H1 (cell line): ENCODE results near the gene BRCA1. TPM values are rescaled to one million over a fixed set of nuclear protein-coding genes. Genes with fewer than 3 reads are reported as not detected.
A peak's percentile ranks its signal among the peaks of the same experiment; 100 is the strongest.

Experiments
- CTCF ChIA-PET: fragments of 300-600 bp; sonication (Branson Sonifier 250); formaldehyde crosslinking; loops from one replicate; lab custom pipeline; 2021; ENCODE audit not compliant: partially characterized antibody; lab: Charles Lee
- POLR2A ChIA-PET: fragments of 300-600 bp; sonication (Branson Sonifier 250); formaldehyde crosslinking; loops from one replicate; lab custom pipeline; 2021; ENCODE audit warnings: inconsistent platforms; ENCODE audit not compliant: partially characterized antibody; lab: Charles Lee
- DNase-seq, 2 experiments: peaks; one replicate each; pipeline versions ENCODE4 v3.0.0 to v3.0.0-alpha.2; 2010 to 2022; ENCODE audit warnings: low spot score in 2 of 2, low read depth in 1 of 2, mixed read lengths in 1 of 2
- FAIRE-seq: peaks from 2 replicates; lab custom pipeline; 2011; peaks lifted over from hg19 to GRCh38; lab: Jason Lieb, UNC
- H2AFZ ChIP-seq: 2 replicates; pipeline ENCODE4 v1.8.1; 2012; ENCODE audit warnings: low read length, inconsistent platforms
- H2AK5ac ChIP-seq: 2 replicates; pipeline ENCODE4 v1.6.1; 2013; ENCODE audit warnings: low read depth, low read length
- H2BK120ac ChIP-seq: replicated peaks from 2 replicates; pipeline ENCODE3; 2013; ENCODE audit warnings: low read depth, low read length, inconsistent platforms
- H2BK12ac ChIP-seq: 2 replicates; pipeline ENCODE4 v1.6.1; 2013; ENCODE audit warnings: low read depth, low read length
- H2BK15ac ChIP-seq: 2 replicates; pipeline ENCODE4 v1.6.1; 2013; ENCODE audit warnings: low read length
- H2BK20ac ChIP-seq: 2 replicates; pipeline ENCODE4 v1.6.1; 2013; ENCODE audit warnings: low read length
- H2BK5ac ChIP-seq: 2 replicates; pipeline ENCODE4 v1.6.1; 2013; ENCODE audit warnings: low read depth, low read length
- H3K14ac ChIP-seq: 2 replicates; pipeline ENCODE4 v1.6.1; 2013; ENCODE audit warnings: inconsistent platforms; ENCODE audit not compliant: insufficient read length
- H3K18ac ChIP-seq: 2 replicates; pipeline ENCODE4 v1.6.1; 2013; ENCODE audit warnings: low read length; ENCODE audit errors: extremely low read depth
- H3K23ac ChIP-seq: 2 replicates; pipeline ENCODE4 v1.6.1; 2013; ENCODE audit warnings: inconsistent platforms; ENCODE audit not compliant: insufficient read length
- H3K23me2 ChIP-seq: 2 replicates; pipeline ENCODE4 v1.6.1; 2013; ENCODE audit warnings: low read depth, low read length
- H3K27ac ChIP-seq: 2 replicates; pipeline ENCODE4 v1.6.1; 2011; ENCODE audit warnings: low read depth, low read length, inconsistent platforms
- H3K27me3 ChIP-seq, 4 experiments: replicated peaks in 1 of 4; 1 replicate in 1 of 4; 2 replicates in 3 of 4; pipeline versions ENCODE4 v1.6.1 to v1.8.1; 2011 to 2013; ENCODE audit warnings: low read length in 3 of 4, mild to moderate bottlenecking in 3 of 4, inconsistent platforms in 2 of 4, mixed read lengths in 2 of 4, moderate library complexity in 1 of 4; ENCODE audit not compliant: control insufficient read depth in 3 of 4, insufficient read depth in 3 of 4; ENCODE audit errors: extremely low read depth in 1 of 4
- H3K36me3 ChIP-seq, 4 experiments: 2 replicates each; pipeline versions ENCODE4 v1.6.1 to v1.8.1; 2011 to 2013; ENCODE audit warnings: mild to moderate bottlenecking in 4 of 4, low read length in 3 of 4, moderate library complexity in 2 of 4, control low read depth in 1 of 4, inconsistent platforms in 1 of 4; ENCODE audit not compliant: insufficient read depth in 4 of 4, control insufficient read depth in 2 of 4
- H3K4ac ChIP-seq: replicated peaks from 2 replicates; pipeline ENCODE3; 2013; ENCODE audit warnings: low read length, low read depth, mixed read lengths, inconsistent platforms; ENCODE audit not compliant: insufficient read length
- H3K4me1 ChIP-seq, 4 experiments: replicated peaks in 1 of 4; 1 replicate in 1 of 4; 2 replicates in 3 of 4; pipeline versions ENCODE4 v1.6.1 to v1.8.1; 2011 to 2013; ENCODE audit warnings: low read length in 3 of 4, inconsistent platforms in 2 of 4, mixed read lengths in 1 of 4; ENCODE audit not compliant: insufficient read depth in 4 of 4, control insufficient read depth in 3 of 4
- H3K4me2 ChIP-seq, 2 experiments: 2 replicates each; pipeline versions ENCODE4 v1.6.1 to v1.8.1; 2011 to 2013; ENCODE audit warnings: low read depth in 2 of 2, low read length in 2 of 2, control low read depth in 1 of 2, inconsistent platforms in 1 of 2, mild to moderate bottlenecking in 1 of 2; ENCODE audit not compliant: insufficient read depth in 1 of 2
- H3K4me3 ChIP-seq, 4 experiments: fragments of 200-600, 300-600 bp in 1 of 4; sonication (generic), shearing (Covaris generic), sonication (Bioruptor Twin) in 1 of 4; 2 replicates each; pipeline versions ENCODE4 v1.5.1 to v1.8.1; 2011 to 2016; ENCODE audit warnings: low read length in 4 of 4, low read depth in 3 of 4, control low read depth in 2 of 4, inconsistent platforms in 2 of 4, mild to moderate bottlenecking in 2 of 4, mixed read lengths in 1 of 4, moderate library complexity in 1 of 4; ENCODE audit not compliant: insufficient read depth in 2 of 4; ENCODE audit errors: extremely low read depth in 1 of 4
- H3K56ac ChIP-seq: replicated peaks from 2 replicates; pipeline ENCODE3; 2013; ENCODE audit warnings: low read depth, mild to moderate bottlenecking, mixed read lengths, low read length, inconsistent platforms; ENCODE audit not compliant: insufficient read length
- H3K79me1 ChIP-seq: 2 replicates; pipeline ENCODE4 v1.6.1; 2013; ENCODE audit warnings: low read depth, low read length, control low read depth
- H3K79me2 ChIP-seq, 2 experiments: 2 replicates each; pipeline versions ENCODE4 v1.6.1 to v1.8.1; 2012 to 2013; ENCODE audit warnings: low read length in 2 of 2, mild to moderate bottlenecking in 2 of 2, inconsistent platforms in 1 of 2; ENCODE audit not compliant: insufficient read depth in 2 of 2, control insufficient read depth in 1 of 2
- H3K9ac ChIP-seq, 4 experiments: replicated peaks in 1 of 4; 1 replicate in 1 of 4; 2 replicates in 3 of 4; pipeline versions ENCODE4 v1.6.1 to v1.8.1; 2011 to 2013; ENCODE audit warnings: low read depth in 3 of 4, low read length in 3 of 4, control low read depth in 2 of 4, mild to moderate bottlenecking in 2 of 4, moderate library complexity in 2 of 4, inconsistent platforms in 1 of 4; ENCODE audit errors: extremely low read depth in 1 of 4
- H3K9me3 ChIP-seq, 2 experiments: 2 replicates each; pipeline versions ENCODE4 v1.6.1 to v1.8.1; 2012 to 2013; ENCODE audit warnings: mild to moderate bottlenecking in 2 of 2, moderate library complexity in 2 of 2, control low read depth in 1 of 2, inconsistent platforms in 1 of 2, low read depth in 1 of 2, low read length in 1 of 2, mixed read lengths in 1 of 2; ENCODE audit not compliant: insufficient read depth in 2 of 2
- H4K20me1 ChIP-seq, 2 experiments: replicated peaks in 1 of 2; 2 replicates each; pipeline versions ENCODE3 to v1.8.1; 2011 to 2013; ENCODE audit warnings: inconsistent platforms in 2 of 2, low read length in 2 of 2, mild to moderate bottlenecking in 1 of 2; ENCODE audit not compliant: insufficient read depth in 2 of 2, control insufficient read depth in 1 of 2
- H4K5ac ChIP-seq: 2 replicates; pipeline ENCODE4 v1.6.1; 2013; ENCODE audit warnings: low read length, low read depth, mixed read lengths, inconsistent platforms; ENCODE audit not compliant: insufficient read length
- H4K8ac ChIP-seq: 2 replicates; pipeline ENCODE4 v1.8.0; 2013; ENCODE audit warnings: mild to moderate bottlenecking, moderate library complexity, low read length, inconsistent platforms; ENCODE audit not compliant: insufficient read depth; ENCODE audit errors: extremely low read depth
- H4K91ac ChIP-seq: replicated peaks from 2 replicates; pipeline ENCODE3; 2013; ENCODE audit warnings: low read length, mixed read lengths, inconsistent platforms; ENCODE audit not compliant: insufficient read length
- BCL11A ChIP-seq, 2 experiments: IDR thresholded peaks; one replicate each; pipeline ENCODE4 v1.6.1; 2011; ENCODE audit warnings: low read depth in 2 of 2, low read length in 2 of 2, mild to moderate bottlenecking in 2 of 2
- CBX5 ChIP-seq: fragments of 300-800, 300-1000 bp; sonication (generic); IDR thresholded peaks from 2 replicates; pipeline ENCODE4 v1.7.1; 2016; ENCODE audit warnings: antibody characterized with exemption, low read length, low read depth
- CHD1 ChIP-seq: IDR thresholded peaks from 2 replicates; pipeline ENCODE4 v1.6.1; 2012; ENCODE audit warnings: low read depth, low read length, improper control_type of control experiment
- GABPA ChIP-seq: IDR thresholded peaks from 2 replicates; pipeline ENCODE4 v1.6.1; 2011; ENCODE audit warnings: mild to moderate bottlenecking, low read length, moderate library complexity, borderline replicate concordance; ENCODE audit not compliant: insufficient read depth
- MAFK ChIP-seq: IDR thresholded peaks from 2 replicates; pipeline ENCODE4 v1.6.1; 2012; ENCODE audit warnings: low read depth, mild to moderate bottlenecking, improper control_type of control experiment, low read length
- PHF8 ChIP-seq: fragments of 200-600 bp; sonication (generic); conservative IDR thresholded peaks from 2 replicates; pipeline ENCODE4 v1.7.1; 2012; ENCODE audit warnings: low read depth, mild to moderate bottlenecking, inconsistent platforms, low read length, moderate library complexity
- RNF2 ChIP-seq: fragments of 200-900, 300-1000 bp; sonication (generic); IDR thresholded peaks from 2 replicates; pipeline ENCODE4 v1.7.1; 2016; ENCODE audit warnings: borderline replicate concordance, low read depth, mild to moderate bottlenecking, antibody characterized with exemption, low read length; ENCODE audit not compliant: poor library complexity, severe bottlenecking; ENCODE audit errors: missing control alignments
- SIN3A ChIP-seq, 2 experiments: IDR thresholded peaks in 1 of 2; conservative IDR thresholded peaks in 1 of 2; 2 replicates each; pipeline ENCODE4 v1.6.1; 2011 to 2012; ENCODE audit warnings: low read length in 2 of 2, improper control_type of control experiment in 1 of 2, low read depth in 1 of 2, mild to moderate bottlenecking in 1 of 2
- SP1 ChIP-seq: IDR thresholded peaks from 2 replicates; pipeline ENCODE4 v1.6.1; 2011; ENCODE audit warnings: low read depth, low read length
- TCF12 ChIP-seq: IDR thresholded peaks from 2 replicates; pipeline ENCODE4 v1.6.1; 2011; ENCODE audit warnings: low read depth, mild to moderate bottlenecking, low read length
- TEAD4 ChIP-seq: IDR thresholded peaks from 2 replicates; pipeline ENCODE4 v1.6.1; 2012; ENCODE audit warnings: low read depth, low read length, inconsistent platforms, mixed read lengths
- WGBS, 2 experiments: shearing (Covaris generic) in 1 of 2; methylation state at CpG; one replicate each; pipeline versions ENCODE4 v1.1.6 to v1.1.7; 2013 to 2015; ENCODE audit warnings: low lambda C conversion rate in 2 of 2, mixed read lengths in 2 of 2, inconsistent platforms in 1 of 2, low coverage in 1 of 2, missing lambda C conversion rate in 1 of 2; ENCODE audit not compliant: insufficient replicate concordance in 2 of 2, insufficient coverage in 1 of 2, insufficient read length in 1 of 2; ENCODE audit errors: extremely low coverage in 1 of 2, missing lambda C conversion rate in 1 of 2; 5-methylcytosine and 5-hydroxymethylcytosine counted together
- polyA plus RNA-seq, 7 experiments: library from polyadenylated mRNA; depleted of rRNA in 3 of 7; stranded (reverse) in 5 of 7; unstranded in 2 of 7; fragments of >200 nt in 5 of 7; fragments of 200-250 nt in 2 of 7; gene quantifications; 1 replicate in 5 of 7; 2 replicates in 1 of 7; 4 replicates in 1 of 7; pipeline versions ENCODE4 v1.2.1 to v1.2.3, GENCODE V29; 2011 to 2013; ENCODE audit warnings: missing spikeins in 2 of 7, mixed read lengths in 2 of 7
- total RNA-seq: library from RNA; stranded (reverse); fragmentation: NEBNext Ultra II Directional; extraction: Animal tissue kit (Norgen Biotek cat#: 25700); gene quantifications from 2 replicates; pipeline ENCODE4 v1.2.1, GENCODE V29; 2021

Gene BRCA1
- total and polyA plus RNA-seq, 2 of the 8 experiments (the other 6 are each of a cell fraction or from before 2014, with no cell fraction given) = 30.7 to 39.2 TPM

DNA sequence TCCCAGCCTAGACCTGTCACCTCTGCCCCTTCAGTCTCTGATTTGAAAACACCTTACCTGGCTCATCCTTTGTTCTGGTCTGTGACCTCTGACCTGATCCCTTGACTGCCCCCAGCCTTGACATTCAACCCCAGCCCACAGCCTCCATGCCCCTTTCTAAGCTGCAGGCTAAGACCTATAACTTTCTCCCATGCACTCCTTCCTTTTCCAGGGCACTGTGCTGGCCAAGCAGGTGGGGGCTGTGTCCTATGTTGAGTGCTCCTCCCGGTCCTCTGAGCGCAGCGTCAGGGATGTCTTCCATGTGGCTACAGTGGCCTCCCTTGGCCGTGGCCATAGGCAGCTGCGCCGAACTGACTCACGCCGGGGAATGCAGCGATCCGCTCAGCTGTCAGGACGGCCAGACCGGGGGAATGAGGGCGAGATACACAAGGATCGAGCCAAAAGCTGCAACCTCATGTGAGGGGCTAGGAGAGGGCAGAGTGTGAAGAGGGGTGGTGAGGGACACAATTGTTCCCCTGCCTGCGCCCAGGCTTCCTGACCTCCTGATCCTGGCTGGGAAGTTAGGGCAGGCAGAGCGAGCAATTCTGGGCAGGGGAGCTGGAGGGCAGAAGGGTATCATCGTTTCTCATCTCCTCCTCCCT lies 96.8 kb downstream of the BRCA1 start:
- Histone ChIP-seq H2BK5ac (peak overlapping the region; percentile 75), H4K8ac (no peak overlapping the region), H3K14ac (no peak overlapping the region), H3K9ac (no peak overlapping the region), H3K9me3 (no peaks in the 10 kb centered on the region), H3K4me2 (peak overlapping the region; percentile 64 to 69), H2BK12ac (peak overlapping the region; percentile 92; the same call in 1 of the 2 replicates), H2AK5ac (peak overlapping the region; percentile 75), H2AFZ (no peak overlapping the region), H3K18ac (peak overlapping the region; percentile 67), H2BK120ac (no peak overlapping the region), H3K23me2 (peaks cover 3% of the 10 kb centered on the region; the same call in 1 of the 2 replicates), H3K23ac (no peak overlapping the region), H3K56ac (no peak overlapping the region), H3K36me3 (peaks cover 0 to 22% (median 4%) of the 10 kb centered on the region in 4 experiments; a peak in 2 of 8 replicates), H3K27me3 (no peaks in the 10 kb centered on the region), H4K91ac (peak overlapping the region; percentile 54), H4K20me1 (no peaks in the 10 kb centered on the region), H2BK20ac (peak overlapping the region; percentile 15), H3K4me1 (peaks cover 16 to 24% (median 18%) of the 10 kb centered on the region in 4 experiments), H3K4ac (no peak overlapping the region), H2BK15ac (peak overlapping the region; percentile 88; the same call in 1 of the 2 replicates), H3K79me1 (no peaks in the 10 kb centered on the region; the same call in 1 of the 2 replicates), H3K79me2 (peaks cover 0 to 6% of the 10 kb centered on the region in 2 experiments; a peak in 2 of 4 replicates), H4K5ac (no peak overlapping the region), H3K4me3 (no peak overlapping the region), H3K27ac (no peak overlapping the region; the same call in 1 of the 2 replicates)
- DNase-seq (no peak), FAIRE-seq (no peak)
- CTCF ChIA-PET = interaction anchor here (1.0 to 1.6 kb wide), 3 partner anchors 12 to 281 kb away, joined by 3 to 5 read pairs (median 4); no protein-coding TSS in a partner anchor
- WGBS, 2 experiments = 93% methylated on average over 17 of the region's 17 CpGs; no CpG with 5 or more reads in 1 of the 2 experiments
- POLR2A ChIA-PET = interaction anchor here (1.3 to 10.8 kb wide), 4 partner anchors 13 to 287 kb away, joined by 3 to 61 read pairs (median 16); partner anchors contain the start of gene RPL27
- TF ChIP-seq TEAD4 = no peak
- no peak for TF ChIP-seq RNF2
- TF ChIP-seq PHF8 = no peak
- TF ChIP-seq CHD1 = no peak
- no peak for TF ChIP-seq MAFK
- TF ChIP-seq GABPA = no peak
- no peak for TF ChIP-seq TCF12
- no peak for TF ChIP-seq SIN3A (conservative IDR thresholded peaks at IDR 0.05 in 1 of 2, IDR thresholded peaks at IDR 0.05 in 1 of 2; ENCODE audit: low read depth in 1 of 2, low read length in 2 of 2)
- no peak for TF ChIP-seq BCL11A (IDR thresholded peaks at IDR 0.05; ENCODE audit: low read depth in 2 of 2, low read length in 2 of 2)
- TF ChIP-seq CBX5 = no peak
- no peak for TF ChIP-seq SP1
